Activated CD8-positive, alpha-beta memory T cell treated with anti-CD3 and anti-CD28 coated beads, Interleukin-2, amount 10 ng/mL, durations not matched to agents 7 days and 5 days (primary cell): ENCODE data around the gene TEP1. TPM values are rescaled to one million over a fixed set of nuclear protein-coding genes. Genes with fewer than 3 reads are reported as not detected.

ENCODE experiments used
- total RNA-seq, 2 experiments: library from RNA; stranded (reverse); gene quantifications; one replicate each; pipeline ENCODE4 v1.2.3, GENCODE V29; 2021

Gene TEP1
- total RNA-seq, 2 experiments from 2014 or later: 44.9 to 52.9 TPM

Other genes with a start within 250 kb of the TEP1 start
- not detected for gene OR11G2, start 222.6 kb downstream of the TEP1 start, total RNA-seq
- gene OR11H6, start 189.8 kb downstream of the TEP1 start, total RNA-seq: not detected
- gene OR11H7, start 184.5 kb downstream of the TEP1 start, total RNA-seq: not detected
- gene OR11H4, start 174.2 kb downstream of the TEP1 start, total RNA-seq: not detected
- gene TTC5, start 107.5 kb downstream of the TEP1 start, total RNA-seq: 10 to 100 TPM; 22.4 to 24.4 TPM
- 10 to 100 TPM; 39.0 to 39.5 TPM for gene CCNB1IP1, start 80.2 kb downstream of the TEP1 start, total RNA-seq
- 10 to 100 TPM; 32.6 to 38.4 TPM for gene PARP2, start 69.9 kb downstream of the TEP1 start, total RNA-seq
- under 1 TPM; 0.44 to 0.59 TPM for gene KLHL33, start 22.7 kb upstream of the TEP1 start, total RNA-seq
- gene OSGEP, start 41.3 kb upstream of the TEP1 start, total RNA-seq: 10 to 100 TPM; 42.8 to 53.0 TPM
- 100 to 1,000 TPM; 112 to 179 TPM for gene APEX1, start 41.7 kb upstream of the TEP1 start, total RNA-seq
- 10 to 100 TPM; 30.9 to 31.7 TPM for gene PIP4P1, start 47.9 kb upstream of the TEP1 start, total RNA-seq
- 100 to 1,000 TPM; 173 to 194 TPM for gene PNP, start 55.9 kb upstream of the TEP1 start, total RNA-seq
- gene RNASE10, start 92.0 kb upstream of the TEP1 start, total RNA-seq: under 1 TPM; 0.30 to 0.67 TPM
- gene RNASE9, start 147.5 kb upstream of the TEP1 start, total RNA-seq: not detected
- not detected for gene RNASE11, start 174.5 kb upstream of the TEP1 start, total RNA-seq
- gene RNASE12, start 177.9 kb upstream of the TEP1 start, total RNA-seq: not detected
- not detected for gene OR6S1, start 228.2 kb upstream of the TEP1 start, total RNA-seq